ENCODE data around the gene CNTN4.

Gene CNTN4

DNA sequence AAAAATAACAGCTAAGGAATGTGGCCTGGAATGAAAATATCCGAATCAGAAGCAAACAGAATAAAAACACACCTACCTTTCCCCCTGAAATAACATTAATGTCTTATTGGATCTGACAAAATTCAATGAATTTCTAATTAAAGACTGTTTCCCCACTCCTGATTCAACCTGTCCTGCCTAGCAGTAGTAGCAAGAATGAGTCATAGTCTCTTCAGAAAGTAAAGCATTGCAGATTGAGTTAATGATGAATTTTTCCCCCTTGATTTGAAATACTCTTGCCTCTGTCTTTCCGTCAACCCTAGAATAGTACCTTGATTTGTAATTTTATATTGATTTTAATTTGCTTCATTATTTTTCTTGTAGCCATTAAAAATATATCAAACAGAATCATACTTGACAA, 212.4 kb downstream of the CNTN4 start:
- H3K9me3 ChIP-seq (ENCODE audit: control insufficient read depth in 2 of 2, low read length in 2 of 2), result no peaks in the 10 kb centered on the region
- no peaks in the 10 kb centered on the region for H3K4me1 ChIP-seq (ENCODE audit: control insufficient read depth in 2 of 2, insufficient read depth in 2 of 2, low read length in 2 of 2)
- no peak overlapping the region for H3K4me3 ChIP-seq (ENCODE audit: low read length in 2 of 2)
- no peak overlapping the region for H3K27ac ChIP-seq (ENCODE audit: low read depth in 2 of 2, low read length in 2 of 2)
- no peaks in the 10 kb centered on the region for H3K27me3 ChIP-seq (ENCODE audit: control insufficient read depth in 2 of 2, insufficient read depth in 2 of 2, low read length in 2 of 2)
- no peak overlapping the region for H3K9ac ChIP-seq (ENCODE audit: low read depth in 1 of 2, low read length in 2 of 2)
- H3K36me3 ChIP-seq (ENCODE audit: control insufficient read depth in 2 of 2, insufficient read depth in 2 of 2, low read length in 2 of 2), result no peaks in the 10 kb centered on the region

DNA sequence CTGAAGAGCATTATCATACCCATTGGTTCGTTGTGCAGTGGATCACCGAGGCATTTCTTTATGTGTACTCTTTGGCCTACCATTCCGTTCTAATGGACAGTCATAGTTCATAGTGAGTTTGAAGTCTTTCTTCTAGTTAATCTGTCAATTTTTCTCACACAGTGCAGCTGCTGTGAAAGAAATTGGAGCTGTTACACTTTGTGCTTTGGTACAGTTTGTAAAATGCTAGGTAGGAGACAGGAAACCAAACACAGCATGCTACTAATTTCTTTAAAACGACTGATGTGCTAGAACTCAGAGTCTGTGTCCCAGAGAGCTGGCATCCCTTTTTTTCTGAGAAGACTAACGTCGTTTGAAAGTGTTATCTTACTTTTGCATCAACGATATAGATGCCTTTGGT, 218.9 kb downstream of the CNTN4 start:
- Histone ChIP-seq H3K4me1 (ENCODE audit: control insufficient read depth in 2 of 2, insufficient read depth in 2 of 2, low read length in 2 of 2) (no peaks in the 10 kb centered on the region), H3K9me3 (ENCODE audit: control insufficient read depth in 2 of 2, low read length in 2 of 2) (no peaks in the 10 kb centered on the region), H3K4me3 (ENCODE audit: low read length in 2 of 2) (no peak overlapping the region), H3K27me3 (ENCODE audit: control insufficient read depth in 2 of 2, insufficient read depth in 2 of 2, low read length in 2 of 2) (no peaks in the 10 kb centered on the region), H3K9ac (ENCODE audit: low read depth in 1 of 2, low read length in 2 of 2) (no peak overlapping the region), H3K27ac (ENCODE audit: low read depth in 2 of 2, low read length in 2 of 2) (no peak overlapping the region), H3K36me3 (ENCODE audit: control insufficient read depth in 2 of 2, insufficient read depth in 2 of 2, low read length in 2 of 2) (no peaks in the 10 kb centered on the region)

GRCh38 chr3:2334921-2335320, 236.3 kb downstream of the CNTN4 start:
- H3K27ac ChIP-seq (ENCODE audit: low read depth in 2 of 2, low read length in 2 of 2), result no peak overlapping the region
- no peak overlapping the region for H3K9ac ChIP-seq (ENCODE audit: low read depth in 1 of 2, low read length in 2 of 2)
- H3K4me3 ChIP-seq (ENCODE audit: low read length in 2 of 2), result no peak overlapping the region
- no peaks in the 10 kb centered on the region for H3K9me3 ChIP-seq (ENCODE audit: control insufficient read depth in 2 of 2, low read length in 2 of 2)
- H3K27me3 ChIP-seq (ENCODE audit: control insufficient read depth in 2 of 2, insufficient read depth in 2 of 2, low read length in 2 of 2), result no peaks in the 10 kb centered on the region
- no peaks in the 10 kb centered on the region for H3K36me3 ChIP-seq (ENCODE audit: control insufficient read depth in 2 of 2, insufficient read depth in 2 of 2, low read length in 2 of 2)
- no peaks in the 10 kb centered on the region for H3K4me1 ChIP-seq (ENCODE audit: control insufficient read depth in 2 of 2, insufficient read depth in 2 of 2, low read length in 2 of 2)

GRCh38 chr3:2343031-2343682, 244.5 kb downstream of the CNTN4 start:
- Histone ChIP-seq H3K27ac (ENCODE audit: low read depth in 2 of 2, low read length in 2 of 2) (no peak overlapping the region), H3K4me3 (ENCODE audit: low read length in 2 of 2) (no peak overlapping the region), H3K36me3 (ENCODE audit: control insufficient read depth in 2 of 2, insufficient read depth in 2 of 2, low read length in 2 of 2) (no peaks in the 10 kb centered on the region), H3K4me1 (ENCODE audit: control insufficient read depth in 2 of 2, insufficient read depth in 2 of 2, low read length in 2 of 2) (no peaks in the 10 kb centered on the region), H3K27me3 (ENCODE audit: control insufficient read depth in 2 of 2, insufficient read depth in 2 of 2, low read length in 2 of 2) (no peaks in the 10 kb centered on the region), H3K9ac (ENCODE audit: low read depth in 1 of 2, low read length in 2 of 2) (no peak overlapping the region), H3K9me3 (ENCODE audit: control insufficient read depth in 2 of 2, low read length in 2 of 2) (no peaks in the 10 kb centered on the region)

DNA sequence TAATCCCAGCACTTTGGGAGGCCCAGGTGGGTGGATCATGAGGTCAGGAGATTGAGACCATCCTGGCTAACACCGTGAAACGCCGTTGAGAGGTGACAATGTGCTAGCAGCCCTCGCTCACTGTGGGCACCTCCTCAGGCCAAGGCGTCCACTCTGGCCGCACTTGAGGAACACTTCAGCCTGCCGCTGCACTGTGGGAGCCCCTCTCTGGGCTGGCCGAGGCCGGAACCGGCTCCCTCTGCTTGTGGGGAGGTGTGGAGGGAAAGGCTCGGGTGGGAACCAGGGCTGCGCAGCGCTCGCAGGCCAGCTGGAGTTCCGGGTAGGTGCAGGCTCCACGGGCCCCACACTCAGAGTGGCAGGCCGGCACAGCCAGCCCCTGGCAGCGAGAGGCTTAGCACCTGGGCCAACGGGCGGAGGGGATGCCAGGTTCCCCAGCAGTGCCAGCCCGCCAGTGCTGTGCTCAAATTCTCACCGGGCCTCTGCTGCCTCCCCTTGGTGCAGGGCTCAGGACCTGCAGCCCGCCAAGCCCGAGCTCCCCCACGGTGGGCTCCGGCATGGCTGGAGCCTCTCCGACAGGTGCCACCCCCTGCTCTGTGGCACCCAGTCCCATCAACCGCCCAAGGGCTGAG, 253.6 kb downstream of the CNTN4 start:
- H3K9ac ChIP-seq (ENCODE audit: low read depth in 1 of 2, low read length in 2 of 2), result no peak overlapping the region
- no peaks in the 10 kb centered on the region for H3K4me1 ChIP-seq (ENCODE audit: control insufficient read depth in 2 of 2, insufficient read depth in 2 of 2, low read length in 2 of 2)
- H3K4me3 ChIP-seq (ENCODE audit: low read length in 2 of 2), result no peak overlapping the region
- H3K27ac ChIP-seq (ENCODE audit: low read depth in 2 of 2, low read length in 2 of 2), result no peak overlapping the region
- H3K9me3 ChIP-seq (ENCODE audit: control insufficient read depth in 2 of 2, low read length in 2 of 2), result no peaks in the 10 kb centered on the region
- no peaks in the 10 kb centered on the region for H3K36me3 ChIP-seq (ENCODE audit: control insufficient read depth in 2 of 2, insufficient read depth in 2 of 2, low read length in 2 of 2)
- H3K27me3 ChIP-seq (ENCODE audit: control insufficient read depth in 2 of 2, insufficient read depth in 2 of 2, low read length in 2 of 2), result no peaks in the 10 kb centered on the region

DNA sequence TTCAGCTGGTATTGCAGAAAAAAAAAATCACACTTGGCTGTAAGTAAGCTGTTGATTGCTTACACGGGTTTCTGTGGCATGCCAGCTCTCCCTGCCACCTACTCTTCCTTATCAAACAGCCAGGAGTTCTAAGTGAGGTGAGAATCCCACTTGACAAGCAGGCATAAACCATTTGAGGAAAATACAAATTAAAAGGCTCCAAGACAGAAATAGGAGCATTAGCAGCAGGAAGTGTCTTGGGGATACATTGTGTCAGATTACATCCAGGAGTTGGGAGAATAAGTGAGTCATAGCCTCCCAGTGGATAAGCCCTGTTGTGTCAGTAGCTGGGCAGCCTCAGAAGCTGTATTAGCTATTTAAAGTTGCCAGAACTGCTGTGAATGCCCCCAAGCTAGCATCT, 256.0 kb downstream of the CNTN4 start:
- Histone ChIP-seq H3K27ac (ENCODE audit: low read depth in 2 of 2, low read length in 2 of 2) (no peak overlapping the region), H3K4me1 (ENCODE audit: control insufficient read depth in 2 of 2, insufficient read depth in 2 of 2, low read length in 2 of 2) (no peaks in the 10 kb centered on the region), H3K9ac (ENCODE audit: low read depth in 1 of 2, low read length in 2 of 2) (no peak overlapping the region), H3K36me3 (ENCODE audit: control insufficient read depth in 2 of 2, insufficient read depth in 2 of 2, low read length in 2 of 2) (no peaks in the 10 kb centered on the region), H3K4me3 (ENCODE audit: low read length in 2 of 2) (no peak overlapping the region), H3K27me3 (ENCODE audit: control insufficient read depth in 2 of 2, insufficient read depth in 2 of 2, low read length in 2 of 2) (no peaks in the 10 kb centered on the region), H3K9me3 (ENCODE audit: control insufficient read depth in 2 of 2, low read length in 2 of 2) (no peaks in the 10 kb centered on the region)

GRCh38 chr3:2356298-2356950, 257.8 kb downstream of the CNTN4 start:
- no peaks in the 10 kb centered on the region for H3K4me1 ChIP-seq (ENCODE audit: control insufficient read depth in 2 of 2, insufficient read depth in 2 of 2, low read length in 2 of 2)

DNA sequence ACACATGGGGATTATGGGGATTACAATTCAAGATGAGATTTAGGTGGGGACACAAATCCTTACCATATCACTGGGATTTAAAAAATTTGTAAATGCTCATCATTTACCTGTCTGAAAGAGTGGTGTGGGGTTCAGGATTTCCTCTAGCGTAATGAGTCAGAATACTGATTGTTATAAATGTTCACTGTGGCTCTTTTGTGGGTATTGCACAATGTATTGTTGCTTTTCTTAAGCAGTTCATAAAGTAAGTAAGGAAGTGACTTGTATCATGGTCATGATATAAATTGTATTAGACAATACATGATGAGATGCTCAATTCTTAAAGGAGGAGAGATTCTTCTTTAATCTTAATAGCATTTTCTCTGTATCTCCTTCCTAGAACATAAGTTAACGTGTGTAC, 262.1 kb downstream of the CNTN4 start:
- no peak overlapping the region for H3K9ac ChIP-seq (ENCODE audit: low read depth in 1 of 2, low read length in 2 of 2)

More at GRCh38 chr3:2356298-2356950, 257.8 kb downstream of the CNTN4 start:
- Histone ChIP-seq H3K4me3 (ENCODE audit: low read length in 2 of 2) (no peak overlapping the region), H3K27ac (ENCODE audit: low read depth in 2 of 2, low read length in 2 of 2) (no peak overlapping the region), H3K36me3 (ENCODE audit: control insufficient read depth in 2 of 2, insufficient read depth in 2 of 2, low read length in 2 of 2) (no peaks in the 10 kb centered on the region), H3K9me3 (ENCODE audit: control insufficient read depth in 2 of 2, low read length in 2 of 2) (no peaks in the 10 kb centered on the region), H3K27me3 (ENCODE audit: control insufficient read depth in 2 of 2, insufficient read depth in 2 of 2, low read length in 2 of 2) (no peaks in the 10 kb centered on the region), H3K9ac (ENCODE audit: low read depth in 1 of 2, low read length in 2 of 2) (no peak overlapping the region)

DNA sequence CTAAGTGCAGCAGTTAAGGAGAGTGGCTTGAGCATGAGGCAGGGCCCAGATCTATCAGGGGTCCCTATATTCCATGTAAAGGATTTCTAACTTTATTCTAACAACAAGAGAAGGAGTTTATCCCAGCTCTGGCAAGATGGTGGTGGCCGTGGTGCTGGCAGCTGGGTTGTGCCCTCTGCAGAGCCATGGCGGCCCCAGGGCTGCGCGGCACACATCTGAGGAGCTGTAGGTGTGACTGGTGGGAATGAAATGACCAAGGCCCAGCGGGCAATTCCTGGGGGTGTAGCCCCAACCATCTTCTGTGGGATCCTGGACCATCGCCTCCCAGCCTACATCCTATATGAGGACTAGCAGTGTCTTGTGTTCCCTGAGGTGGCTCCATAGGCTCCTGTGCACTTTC, 263.5 kb downstream of the CNTN4 start:
- no peaks in the 10 kb centered on the region for H3K4me1 ChIP-seq (ENCODE audit: control insufficient read depth in 2 of 2, insufficient read depth in 2 of 2, low read length in 2 of 2)
- no peak overlapping the region for H3K27ac ChIP-seq (ENCODE audit: low read depth in 2 of 2, low read length in 2 of 2)
- no peaks in the 10 kb centered on the region for H3K36me3 ChIP-seq (ENCODE audit: control insufficient read depth in 2 of 2, insufficient read depth in 2 of 2, low read length in 2 of 2)
- no peak overlapping the region for H3K9ac ChIP-seq (ENCODE audit: low read depth in 1 of 2, low read length in 2 of 2)
- H3K9me3 ChIP-seq (ENCODE audit: control insufficient read depth in 2 of 2, low read length in 2 of 2), result no peaks in the 10 kb centered on the region
- H3K4me3 ChIP-seq (ENCODE audit: low read length in 2 of 2), result no peak overlapping the region
- no peaks in the 10 kb centered on the region for H3K27me3 ChIP-seq (ENCODE audit: control insufficient read depth in 2 of 2, insufficient read depth in 2 of 2, low read length in 2 of 2)

More for the DNA sequence above, 262.1 kb downstream of the CNTN4 start:
- Histone ChIP-seq H3K4me1 (ENCODE audit: control insufficient read depth in 2 of 2, insufficient read depth in 2 of 2, low read length in 2 of 2) (no peaks in the 10 kb centered on the region), H3K27me3 (ENCODE audit: control insufficient read depth in 2 of 2, insufficient read depth in 2 of 2, low read length in 2 of 2) (no peaks in the 10 kb centered on the region), H3K4me3 (ENCODE audit: low read length in 2 of 2) (no peak overlapping the region), H3K9me3 (ENCODE audit: control insufficient read depth in 2 of 2, low read length in 2 of 2) (no peaks in the 10 kb centered on the region), H3K36me3 (ENCODE audit: control insufficient read depth in 2 of 2, insufficient read depth in 2 of 2, low read length in 2 of 2) (no peaks in the 10 kb centered on the region), H3K27ac (ENCODE audit: low read depth in 2 of 2, low read length in 2 of 2) (no peak overlapping the region)

DNA sequence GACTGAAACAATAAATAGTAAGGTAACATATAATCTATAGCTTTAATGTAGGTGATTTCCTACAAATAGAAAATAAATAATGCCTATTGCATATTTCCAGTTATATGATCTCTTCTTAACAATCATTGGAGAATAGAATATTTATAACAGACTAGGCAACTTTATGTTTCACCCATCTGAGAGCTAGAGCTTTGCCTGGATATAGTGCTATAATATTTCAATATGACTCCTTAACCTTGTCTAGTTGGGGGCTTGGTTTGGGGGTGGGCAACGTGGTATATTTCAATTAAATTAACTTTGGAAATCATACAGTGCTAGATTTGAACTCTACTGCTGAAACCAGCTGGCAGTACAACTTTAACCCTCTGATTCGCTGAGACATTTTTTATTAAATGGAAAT, 265.2 kb downstream of the CNTN4 start:
- Histone ChIP-seq H3K27me3 (ENCODE audit: control insufficient read depth in 2 of 2, insufficient read depth in 2 of 2, low read length in 2 of 2) (no peaks in the 10 kb centered on the region), H3K27ac (ENCODE audit: low read depth in 2 of 2, low read length in 2 of 2) (no peak overlapping the region), H3K9ac (ENCODE audit: low read depth in 1 of 2, low read length in 2 of 2) (no peak overlapping the region)

More for the DNA sequence above, 265.2 kb downstream of the CNTN4 start:
- no peaks in the 10 kb centered on the region for H3K36me3 ChIP-seq (ENCODE audit: control insufficient read depth in 2 of 2, insufficient read depth in 2 of 2, low read length in 2 of 2)
- no peaks in the 10 kb centered on the region for H3K4me1 ChIP-seq (ENCODE audit: control insufficient read depth in 2 of 2, insufficient read depth in 2 of 2, low read length in 2 of 2)
- no peaks in the 10 kb centered on the region for H3K9me3 ChIP-seq (ENCODE audit: control insufficient read depth in 2 of 2, low read length in 2 of 2)
- H3K4me3 ChIP-seq (ENCODE audit: low read length in 2 of 2), result no peak overlapping the region
